GM21529 (cell line): ENCODE results near the gene MAP4.
"Not testable (repeated sequence)": the region's sequence is repeated elsewhere in the genome, so short reads cannot be mapped to it uniquely, and the experiment has no call there.

Experiments
- ATAC-seq: cut with Tn5 transposase; IDR thresholded peaks from one replicate; pipeline ENCODE4 v1.9.1; 2021; ENCODE audit not compliant: unreplicated experiment

The MAP4 gene, protein sequence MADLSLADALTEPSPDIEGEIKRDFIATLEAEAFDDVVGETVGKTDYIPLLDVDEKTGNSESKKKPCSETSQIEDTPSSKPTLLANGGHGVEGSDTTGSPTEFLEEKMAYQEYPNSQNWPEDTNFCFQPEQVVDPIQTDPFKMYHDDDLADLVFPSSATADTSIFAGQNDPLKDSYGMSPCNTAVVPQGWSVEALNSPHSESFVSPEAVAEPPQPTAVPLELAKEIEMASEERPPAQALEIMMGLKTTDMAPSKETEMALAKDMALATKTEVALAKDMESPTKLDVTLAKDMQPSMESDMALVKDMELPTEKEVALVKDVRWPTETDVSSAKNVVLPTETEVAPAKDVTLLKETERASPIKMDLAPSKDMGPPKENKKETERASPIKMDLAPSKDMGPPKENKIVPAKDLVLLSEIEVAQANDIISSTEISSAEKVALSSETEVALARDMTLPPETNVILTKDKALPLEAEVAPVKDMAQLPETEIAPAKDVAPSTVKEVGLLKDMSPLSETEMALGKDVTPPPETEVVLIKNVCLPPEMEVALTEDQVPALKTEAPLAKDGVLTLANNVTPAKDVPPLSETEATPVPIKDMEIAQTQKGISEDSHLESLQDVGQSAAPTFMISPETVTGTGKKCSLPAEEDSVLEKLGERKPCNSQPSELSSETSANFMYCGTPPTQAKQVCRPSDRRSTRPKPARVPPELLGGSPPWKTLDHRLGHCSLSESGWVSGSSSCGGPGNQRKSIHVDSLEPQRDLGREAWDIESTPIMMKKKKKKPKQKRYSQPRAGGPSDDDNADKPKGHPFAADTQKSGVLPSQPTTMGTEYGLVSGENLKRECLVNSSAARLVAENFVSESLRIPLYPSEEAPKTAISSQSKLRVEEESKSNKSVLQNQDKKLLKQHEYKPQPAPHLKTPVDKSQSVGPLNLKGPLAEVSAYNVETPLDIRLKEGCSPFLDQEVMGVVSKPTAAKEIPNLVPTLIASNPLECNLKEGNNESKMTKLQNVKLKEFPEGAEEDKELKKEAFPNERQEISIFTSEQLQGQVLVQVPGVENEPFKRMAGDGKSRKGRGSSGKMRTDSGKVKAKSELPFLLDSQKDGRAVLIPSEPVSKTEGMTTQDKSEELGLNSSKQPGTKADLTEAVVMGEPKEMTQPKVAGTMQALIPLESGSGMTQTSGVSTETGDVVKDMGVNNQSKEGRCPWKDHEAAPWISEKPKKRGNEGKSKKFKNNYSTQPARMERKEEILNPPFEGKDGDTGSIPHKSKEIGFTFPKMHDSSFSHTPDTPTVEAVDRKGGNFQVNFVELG (N-terminal part only)

DNA sequence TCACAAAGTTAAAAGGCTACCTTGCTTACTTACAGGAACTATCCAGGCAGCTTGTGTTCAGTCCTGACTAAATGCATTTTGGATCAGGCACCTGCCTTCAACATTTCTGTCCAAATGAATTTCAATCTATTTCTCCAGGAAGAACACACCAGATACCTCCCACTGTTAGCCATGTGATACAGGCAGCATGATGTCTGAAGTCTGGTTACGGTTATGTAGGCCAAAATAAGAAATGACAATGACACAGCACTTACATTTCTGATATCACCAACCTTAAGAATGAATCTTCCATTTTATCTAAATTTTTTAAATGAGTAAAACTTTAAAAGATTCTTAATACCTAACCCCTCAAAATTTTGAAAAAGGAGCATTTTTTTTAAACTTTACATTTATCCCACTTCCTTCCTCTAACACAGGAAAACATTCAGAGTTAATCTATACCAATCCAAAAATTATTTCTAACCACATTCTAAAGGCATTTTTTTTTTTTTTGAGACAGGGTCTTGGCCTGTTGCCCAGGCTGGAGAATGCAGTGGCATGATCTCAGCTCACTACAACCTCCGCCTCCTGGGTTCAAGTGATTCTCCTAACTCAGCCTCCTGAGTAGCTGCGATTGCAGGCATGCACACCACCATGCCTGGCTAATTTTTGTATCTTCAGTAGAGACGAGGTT lies at the start of gene MAP4:
Gene MAP4, minus strand, starts transcription at position 116 of the 673 bp plus-strand sequence. CDS start 17,556 bp downstream, outside the sequence.
- no peak for ATAC-seq

DNA sequence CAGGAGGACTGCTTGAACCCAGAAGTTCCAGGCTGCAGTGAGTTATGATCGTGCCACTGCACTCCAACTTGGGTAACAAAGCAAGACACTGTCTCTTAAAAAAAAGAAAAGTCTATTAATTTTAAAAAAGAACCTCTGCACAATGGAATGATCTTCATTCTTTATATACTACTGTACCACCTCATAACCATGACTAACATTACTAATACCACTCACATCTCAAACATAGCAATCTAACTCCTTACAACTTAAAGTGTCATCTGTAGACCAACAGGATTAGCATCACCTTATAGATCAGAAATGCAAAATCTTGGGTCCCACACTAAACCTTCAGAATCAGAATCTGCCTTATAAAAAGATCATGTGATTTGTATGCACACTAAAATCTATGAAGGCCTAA lies 48.8 kb upstream of the MAP4 start:
- no peak for ATAC-seq

DNA sequence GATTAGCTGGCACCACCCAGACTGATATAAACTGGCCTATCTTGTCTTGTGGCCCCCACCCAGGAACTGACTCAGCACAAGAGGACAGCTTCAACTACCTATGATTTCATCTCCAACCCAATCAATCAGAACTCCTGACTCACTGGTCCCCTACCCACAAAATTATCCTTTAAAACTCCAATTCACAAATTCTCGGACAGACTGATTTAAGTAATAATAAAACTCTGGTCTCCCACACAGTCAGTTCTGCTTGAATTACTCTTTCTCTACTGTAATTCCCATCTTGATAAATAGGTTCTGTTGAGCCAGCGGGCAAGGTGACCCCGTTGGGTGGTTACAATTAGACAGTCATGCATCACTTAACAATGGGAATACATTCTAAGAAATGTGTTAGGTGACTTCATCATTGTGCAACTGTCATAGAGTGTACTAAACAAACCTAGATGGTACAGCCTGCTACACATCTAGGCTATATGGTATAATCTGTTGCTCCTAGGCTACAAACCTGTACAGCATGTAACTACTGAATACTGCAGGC lies 48.1 kb upstream of the MAP4 start:
- ATAC-seq = no peak

DNA sequence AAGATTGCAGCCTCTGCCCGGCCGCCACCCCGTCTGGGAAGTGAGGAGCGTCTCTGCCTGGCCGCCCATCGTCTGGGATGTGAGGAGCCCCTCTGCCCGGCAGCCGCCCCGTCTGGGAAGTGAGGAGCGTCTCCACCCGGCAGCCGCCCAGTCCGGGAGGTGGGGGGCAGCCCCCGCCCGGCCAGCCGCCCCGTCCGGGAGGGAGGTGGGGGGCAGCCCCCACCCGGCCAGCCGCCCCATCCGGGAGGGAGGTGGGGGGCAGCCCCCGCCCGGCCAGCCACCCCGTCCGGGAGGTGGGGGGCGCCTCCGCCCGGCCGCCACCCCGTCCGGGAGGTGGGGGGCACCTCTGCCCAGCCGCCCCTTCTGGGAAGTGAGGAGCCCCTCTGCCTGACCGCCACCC lies 45.4 kb upstream of the MAP4 start:
- ATAC-seq = not testable (repeated sequence)

DNA sequence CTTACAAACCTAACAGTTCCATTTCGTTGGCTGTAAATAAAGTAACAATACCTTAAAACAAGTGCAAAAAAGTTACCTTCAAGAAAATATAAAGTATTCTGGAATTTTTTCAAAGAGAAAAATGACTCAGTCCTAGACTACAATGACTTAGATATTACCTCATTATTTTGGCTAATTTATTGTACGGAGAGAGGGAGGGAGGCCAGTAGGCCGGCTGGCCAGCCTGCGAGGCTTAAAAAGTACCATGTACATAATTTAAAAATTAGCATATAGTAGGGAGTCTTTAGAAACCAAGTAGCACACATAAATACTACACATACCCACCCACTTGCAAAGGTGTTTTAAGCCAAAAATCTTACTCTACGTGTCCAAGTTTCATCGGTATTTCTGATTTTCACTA lies 41.9 kb upstream of the MAP4 start:
- no peak for ATAC-seq

DNA sequence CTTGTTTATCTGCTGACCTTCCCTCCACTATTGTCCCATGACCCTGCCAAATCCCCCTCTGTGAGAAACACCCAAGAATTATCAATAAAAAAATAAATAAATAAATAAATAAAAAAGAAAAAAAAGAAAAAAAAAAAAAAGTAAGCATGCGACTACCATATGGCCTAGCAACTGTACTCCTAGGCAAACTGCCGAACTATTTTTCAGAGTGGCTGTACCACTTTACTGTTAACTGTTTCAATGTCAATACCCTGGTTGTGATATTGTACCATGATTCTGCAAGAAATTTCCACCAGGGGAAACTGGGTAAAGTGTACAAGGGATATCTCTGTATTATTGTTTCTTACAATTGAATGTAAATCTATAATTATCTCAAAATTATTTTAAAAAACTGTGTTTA lies 41.3 kb upstream of the MAP4 start:
- ATAC-seq = no peak

DNA sequence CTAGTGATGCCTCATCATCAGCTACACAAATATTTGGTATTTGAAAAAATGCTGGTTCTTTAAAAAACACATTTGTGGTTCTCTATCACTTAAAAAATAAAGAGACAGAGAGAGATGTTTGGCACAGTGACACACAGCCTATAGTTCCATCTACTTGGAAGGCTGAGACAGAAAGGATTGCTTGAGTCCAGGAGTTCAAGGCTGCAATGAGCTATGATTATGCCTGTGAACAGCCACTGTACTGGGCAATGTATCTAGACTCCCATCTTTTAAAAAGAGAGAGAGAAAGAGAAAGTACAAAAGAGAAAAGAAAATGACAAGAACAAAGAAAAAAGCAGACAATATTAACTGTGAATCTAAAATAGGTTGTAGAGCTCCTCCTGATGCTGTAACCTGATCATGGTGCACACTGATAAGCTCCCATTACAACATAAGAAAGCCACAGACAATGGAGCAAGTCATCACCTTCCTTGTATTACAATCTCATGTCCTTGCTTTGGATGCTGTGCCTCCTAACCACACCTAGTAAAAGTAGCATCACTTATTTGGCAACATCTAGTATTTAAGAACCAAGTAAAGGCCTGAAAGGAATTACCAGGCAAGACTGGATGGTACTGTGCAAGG lies 31.7 kb upstream of the MAP4 start:
- ATAC-seq = no peak

DNA sequence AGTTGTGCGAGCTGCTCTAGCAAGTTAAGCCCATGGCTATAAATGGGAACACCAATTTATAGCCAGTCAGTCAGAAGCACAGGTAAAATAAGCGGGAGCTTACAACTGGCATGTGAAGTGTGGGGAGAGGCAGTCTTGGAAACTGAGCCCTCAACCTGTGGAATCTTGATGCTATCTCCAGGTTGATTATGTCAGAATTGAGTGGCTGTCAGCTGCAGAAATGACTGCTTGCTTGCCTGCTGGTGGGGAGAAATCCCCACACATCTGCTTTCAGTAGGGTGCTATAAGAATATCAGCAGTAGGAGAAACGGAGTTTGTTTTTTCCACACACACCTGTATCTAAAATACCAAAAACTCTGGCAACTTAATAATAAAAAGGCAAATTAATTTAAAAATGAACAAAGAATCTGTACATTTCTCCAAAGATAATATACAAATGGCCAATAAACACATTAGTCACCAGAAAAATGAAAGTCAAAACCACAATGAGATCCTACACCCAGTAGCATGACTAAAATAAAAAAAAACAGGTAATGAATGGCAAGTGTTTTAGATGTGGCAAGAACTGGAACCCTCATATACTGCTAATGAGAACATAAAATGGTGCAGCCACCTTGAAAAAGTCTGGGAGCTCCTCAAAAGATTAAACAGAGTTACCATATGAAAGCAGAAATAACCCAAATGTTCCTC lies 26.0 kb upstream of the MAP4 start:
- no peak for ATAC-seq

DNA sequence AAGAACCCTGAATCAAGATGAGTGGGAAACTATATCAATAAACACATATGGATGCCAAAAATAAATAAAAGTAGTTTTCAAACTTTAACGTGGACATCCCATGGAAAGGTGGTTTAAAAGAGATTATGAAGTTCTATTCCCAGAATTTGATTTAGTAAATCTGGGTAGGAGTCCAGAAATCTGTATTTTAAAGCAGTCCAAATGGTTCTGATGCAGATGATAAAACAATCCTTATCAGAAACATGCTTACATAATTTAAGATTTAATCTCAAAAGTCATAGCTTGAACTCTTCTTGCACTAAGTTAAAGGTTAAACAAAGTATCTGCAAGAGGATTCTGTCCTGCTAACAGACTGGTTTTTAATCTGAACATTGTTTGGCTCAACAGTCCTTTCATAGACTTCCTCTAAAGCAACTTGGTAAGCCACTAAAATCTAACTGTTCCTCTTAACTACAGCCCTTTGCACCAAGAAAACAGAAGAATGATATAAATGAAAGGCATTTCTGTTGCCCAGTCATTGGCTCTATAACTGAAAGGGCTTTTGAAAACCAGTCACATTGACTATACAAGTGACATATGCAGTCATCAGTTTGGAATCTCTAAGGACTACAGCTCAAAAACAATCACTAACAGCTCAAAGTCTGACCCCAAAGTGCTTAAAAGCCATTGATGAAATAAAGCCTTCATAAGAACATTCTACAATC lies 23.4 kb upstream of the MAP4 start:
- ATAC-seq = no peak

DNA sequence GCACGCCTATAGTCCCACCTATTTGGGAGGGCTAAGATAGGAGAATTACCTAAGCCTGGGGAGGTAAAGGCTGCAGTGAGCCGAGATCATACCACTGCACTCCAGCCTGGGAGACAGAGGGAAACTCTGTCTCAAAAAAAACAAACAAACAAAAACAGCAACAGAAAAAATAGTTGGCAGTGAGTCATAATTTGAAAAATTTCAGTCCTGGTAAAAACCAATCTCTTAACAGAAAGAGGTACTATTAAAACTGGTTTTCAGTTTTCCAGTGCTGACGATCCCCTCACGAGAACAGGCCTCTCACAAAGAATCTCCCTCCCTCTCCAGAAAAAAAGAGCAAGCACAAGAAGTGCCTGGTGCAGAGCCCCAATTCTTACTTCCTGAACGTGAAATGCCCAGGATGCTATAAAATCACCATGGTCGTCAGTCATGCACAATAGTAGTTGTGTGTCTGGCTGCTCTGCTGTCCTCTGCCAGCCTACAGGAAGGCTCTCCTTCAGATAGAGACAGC lies 22.8 kb upstream of the MAP4 start:
- ATAC-seq = no peak

DNA sequence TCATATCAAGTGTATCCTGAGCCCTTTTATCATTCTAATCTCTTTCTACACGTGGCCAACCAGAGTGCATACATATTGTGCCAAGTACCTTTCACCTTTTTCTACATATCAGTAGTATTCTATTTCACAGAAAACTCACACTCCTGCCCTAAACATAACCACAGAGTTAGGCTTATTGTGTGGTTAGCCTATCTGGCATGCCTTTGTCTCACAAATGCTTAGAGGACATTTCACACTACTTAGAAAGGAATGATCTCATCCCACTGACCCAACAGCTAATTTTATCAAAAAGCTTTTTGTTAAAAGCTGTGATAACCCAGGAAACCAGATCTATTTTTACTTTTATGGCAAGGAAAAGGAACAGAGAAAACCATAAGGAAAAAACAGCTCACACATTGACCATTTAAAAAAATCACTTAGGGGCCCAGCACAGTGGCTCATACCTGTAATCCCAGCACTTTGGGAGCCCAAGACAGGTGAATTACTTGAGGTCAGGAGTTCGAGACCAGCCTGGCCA lies 17.8 kb upstream of the MAP4 start:
- ATAC-seq = no peak

DNA sequence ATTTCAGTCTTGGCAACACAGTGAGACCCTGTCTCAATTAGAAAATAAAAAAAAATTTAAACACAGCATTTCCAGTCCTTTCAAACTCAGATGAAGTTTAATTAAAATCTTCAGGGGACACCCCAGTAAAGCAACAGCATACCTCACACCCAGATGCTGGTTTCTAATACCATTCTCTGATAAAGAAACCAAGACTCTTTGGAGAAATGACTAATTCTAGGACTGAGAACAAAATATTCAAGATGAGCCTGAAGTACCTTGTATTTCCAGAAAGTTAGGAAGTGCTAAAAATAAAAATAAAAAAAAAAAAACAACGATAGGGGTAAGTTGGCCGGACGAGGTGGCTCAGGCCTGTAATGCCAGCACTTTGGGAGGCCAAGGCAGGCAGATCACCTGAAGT lies 14.0 kb upstream of the MAP4 start:
- ATAC-seq = no peak

DNA sequence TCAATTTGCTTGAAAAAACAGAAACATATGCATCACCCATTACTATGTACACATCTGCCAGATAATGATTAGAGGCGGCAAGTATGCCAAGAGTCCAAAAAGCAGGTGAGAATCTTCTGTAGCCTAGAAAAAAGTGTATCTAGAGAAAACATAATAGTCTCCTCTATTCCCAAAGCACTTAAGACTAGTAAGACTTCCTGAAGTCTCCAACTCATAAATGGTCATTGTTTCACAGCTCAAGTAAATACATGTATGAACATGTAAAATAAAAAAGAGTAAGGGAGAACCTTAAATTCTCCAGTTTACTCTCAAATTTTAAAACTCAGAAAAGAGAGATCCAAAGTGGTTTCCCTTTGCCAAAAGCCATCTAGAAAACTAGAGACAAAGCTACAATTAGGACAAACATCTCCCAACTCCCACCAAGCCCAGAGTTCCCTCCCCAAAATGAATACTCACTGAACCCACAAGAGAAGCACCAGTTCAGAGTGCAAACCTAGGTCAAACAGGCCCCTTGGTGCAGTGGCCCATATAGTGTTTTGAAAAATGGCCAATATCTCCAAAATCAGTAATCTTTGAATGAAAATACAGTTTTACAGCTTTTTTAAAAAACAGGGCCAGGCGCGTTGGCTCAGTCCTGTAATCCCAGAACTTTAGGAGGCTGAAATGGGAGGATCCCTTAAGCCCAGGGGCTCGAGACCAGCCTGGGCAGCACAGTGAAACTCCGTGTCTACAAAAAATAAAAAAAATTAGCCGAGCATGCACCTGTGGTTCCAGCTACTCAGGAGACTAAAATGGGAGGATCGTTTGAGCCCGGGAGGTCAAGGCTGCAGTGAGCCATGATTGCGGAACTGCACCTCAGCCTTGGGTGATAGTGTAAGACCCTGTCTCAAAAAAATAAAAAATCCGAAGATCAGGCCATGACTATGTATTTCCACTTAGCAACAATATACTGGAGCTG lies 11.0 kb upstream of the MAP4 start:
- no peak for ATAC-seq

DNA sequence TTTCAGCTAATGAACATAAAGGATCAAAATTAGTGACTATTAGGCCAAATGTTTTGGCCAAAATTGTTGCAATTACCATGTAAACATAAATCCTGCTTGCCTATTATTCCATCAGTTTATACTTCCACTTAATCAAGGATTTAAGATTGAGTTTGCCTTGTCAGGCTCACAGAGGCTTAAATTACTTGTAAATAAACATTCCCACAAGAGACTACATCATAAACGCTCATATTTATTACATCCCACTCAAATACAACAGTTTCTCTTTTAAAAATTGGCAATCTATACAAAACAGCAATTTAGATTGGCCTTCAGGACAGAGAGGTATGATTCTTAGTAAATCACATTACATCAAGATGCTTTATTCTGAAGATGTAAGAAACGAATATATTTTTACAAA lies 9.9 kb upstream of the MAP4 start:
- no peak for ATAC-seq

DNA sequence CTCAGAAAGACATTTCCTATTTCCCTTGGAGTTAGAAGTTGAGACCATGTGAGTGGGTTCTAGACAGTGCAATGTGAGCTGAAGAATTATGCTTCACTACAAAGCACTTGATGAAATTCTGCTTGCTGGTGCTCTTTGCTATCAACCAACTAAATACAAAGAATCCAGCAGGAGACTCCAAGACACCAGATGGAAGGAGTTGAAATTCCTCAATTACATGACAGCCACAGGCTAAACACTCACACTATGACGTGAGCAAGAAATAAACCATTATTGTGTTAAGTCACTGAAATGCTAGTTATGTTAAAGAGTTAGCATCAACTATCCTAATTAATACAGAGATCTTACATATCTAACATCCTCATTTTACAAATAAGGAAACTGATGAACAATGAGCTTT lies 8.2 kb upstream of the MAP4 start:
- ATAC-seq = no peak

DNA sequence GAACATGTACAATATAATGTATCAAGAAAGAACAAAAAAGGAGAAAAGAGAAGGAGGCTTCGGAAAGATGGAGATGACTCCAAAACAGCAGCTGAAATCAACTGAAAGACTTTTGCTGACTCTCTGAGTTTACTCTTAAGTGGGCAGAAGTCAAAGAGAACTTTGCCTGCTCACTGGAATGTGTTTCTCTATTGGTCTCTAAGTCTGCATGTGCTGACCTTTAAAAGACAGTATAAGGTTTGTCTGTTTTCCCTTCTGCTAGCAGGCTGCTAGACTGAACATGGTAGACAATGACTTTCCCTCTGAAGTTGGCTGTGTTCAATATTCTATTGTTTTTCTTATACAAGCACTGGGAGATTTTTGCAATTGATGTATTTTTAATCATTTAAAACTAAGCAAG lies 7.2 kb upstream of the MAP4 start:
- ATAC-seq = no peak

DNA sequence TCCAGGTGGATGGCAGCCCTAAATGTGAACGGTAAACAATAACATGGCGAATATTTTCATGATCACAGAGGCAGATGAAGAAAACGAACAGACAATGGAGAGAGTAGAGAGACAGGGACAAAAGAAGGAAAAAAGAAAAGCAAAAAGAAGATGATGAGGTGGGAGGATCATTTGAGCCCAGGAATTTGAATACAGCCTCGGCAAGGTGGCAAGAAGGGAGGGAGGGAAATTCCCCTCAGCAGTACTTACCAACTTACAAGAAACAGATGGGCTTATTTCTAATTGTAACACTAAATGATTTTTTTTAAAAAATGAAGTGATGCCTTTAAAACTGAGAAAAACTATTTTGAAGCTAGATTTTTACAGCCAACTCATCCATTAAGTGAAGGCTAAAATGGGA lies 6.0 kb upstream of the MAP4 start:
- no peak for ATAC-seq
